ENCODE measurements around the gene BBIP1.
"Not testable (repeated sequence)": the region's sequence is repeated elsewhere in the genome, so short reads cannot be mapped to it uniquely, and the experiment has no call there.

Gene BBIP1

GRCh38 chr10:110919971-110920881, 1.2 kb upstream of the BBIP1 start:
- no peak for DNase-seq (ENCODE audit: low read depth)

- peak; percentile 44 for DNase-seq (ENCODE audit: low read depth)
Observed at GRCh38 chr10:110919349-110919931, 460 bp upstream of the BBIP1 start, which contains the start of gene SHOC2. SHOC2 (plus strand) TSS chr10:110919604; CDS start chr10:110964359, 44,755 bp downstream.

DNA sequence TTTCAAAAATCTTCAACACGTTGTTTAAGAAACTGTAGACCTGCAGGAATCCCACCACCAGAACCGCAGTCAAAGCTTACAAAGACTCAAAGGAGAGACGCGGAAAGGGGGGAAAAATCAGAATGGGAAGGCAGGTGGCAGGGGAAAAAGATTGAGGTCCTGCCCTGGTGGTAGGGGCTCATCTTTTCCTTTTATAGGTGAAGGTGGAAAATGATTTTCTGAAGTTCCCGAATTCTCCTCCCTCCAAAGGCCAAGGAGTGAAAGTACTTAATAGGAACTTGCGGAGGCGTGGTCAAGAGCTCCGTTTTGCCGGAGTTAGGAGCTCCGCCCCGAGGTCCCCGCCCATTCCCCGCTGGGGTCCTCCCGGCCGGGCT, 724 bp downstream of the BBIP1 start:
- DNase-seq (ENCODE audit: low read depth) = peak; percentile 94

DNA sequence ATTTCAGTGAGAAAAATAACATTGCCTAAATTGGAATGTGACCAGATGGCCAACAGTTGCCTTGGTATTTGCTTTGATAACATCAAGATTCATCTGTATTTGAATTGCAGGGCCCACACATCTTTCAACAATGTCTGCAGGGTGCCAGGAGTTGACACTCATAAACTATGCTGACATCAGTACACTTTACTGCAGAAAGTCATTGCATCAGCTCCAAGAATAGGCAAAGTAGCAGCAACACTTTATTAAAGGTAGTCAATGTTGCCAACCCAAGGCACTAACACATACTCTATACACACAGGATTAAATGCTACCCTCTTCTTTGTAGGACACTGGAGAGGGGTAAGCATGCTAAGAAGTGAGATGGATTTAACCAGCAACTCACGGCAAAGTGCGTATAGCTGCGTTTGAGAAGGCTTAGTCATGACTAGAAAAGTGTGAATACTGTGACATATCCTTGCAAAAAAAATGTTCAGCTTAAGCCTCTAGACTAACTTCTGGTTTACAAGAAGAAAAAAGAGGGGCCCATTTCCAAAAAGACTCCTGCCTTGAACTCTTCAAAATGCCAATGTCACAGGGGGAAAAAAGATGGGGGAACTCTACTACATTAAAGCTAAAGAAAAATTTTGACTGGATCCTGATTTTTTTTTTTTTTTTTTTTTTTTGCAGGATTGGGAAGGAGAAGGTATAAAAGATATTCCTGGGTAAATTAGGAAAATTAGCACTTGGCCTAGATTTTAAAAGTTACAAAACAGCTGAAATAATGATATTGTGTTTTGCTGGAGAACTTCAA, 2.2 kb downstream of the BBIP1 start:
- DNase-seq (ENCODE audit: low read depth) = peak; percentile 48

- DNase-seq (ENCODE audit: low read depth) = not testable (repeated sequence)
Observed at GRCh38 chr10:110915600-110915999, 3.4 kb downstream of the BBIP1 start.

DNA sequence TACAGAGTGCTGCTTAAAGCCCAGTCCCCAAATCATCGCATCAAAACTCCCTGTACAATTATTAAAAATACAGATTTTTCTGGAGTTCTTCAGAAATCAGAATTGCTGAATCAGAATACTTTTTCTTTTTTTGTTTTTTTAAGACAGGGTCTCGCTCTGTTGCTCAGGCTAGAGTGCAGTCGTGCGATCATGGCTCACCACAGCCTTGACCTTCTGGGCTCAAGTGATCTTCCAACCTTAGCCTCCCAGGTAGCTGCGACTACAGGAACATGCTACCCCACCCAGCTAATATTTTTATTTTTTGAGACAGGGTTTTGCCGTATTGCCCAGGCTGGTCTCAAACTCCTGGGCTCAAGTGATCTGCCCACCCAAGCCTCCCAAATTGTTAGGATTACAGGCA, 3.9 kb downstream of the BBIP1 start:
- DNase-seq (ENCODE audit: low read depth) = no peak

GRCh38 chr10:110914431-110914830, 4.5 kb downstream of the BBIP1 start:
- no peak for DNase-seq (ENCODE audit: low read depth)

GRCh38 chr10:110912374-110912773, 6.6 kb downstream of the BBIP1 start:
- DNase-seq (ENCODE audit: low read depth) = no peak

GRCh38 chr10:110910138-110910537, 8.8 kb downstream of the BBIP1 start:
- no peak for DNase-seq (ENCODE audit: low read depth)

DNA sequence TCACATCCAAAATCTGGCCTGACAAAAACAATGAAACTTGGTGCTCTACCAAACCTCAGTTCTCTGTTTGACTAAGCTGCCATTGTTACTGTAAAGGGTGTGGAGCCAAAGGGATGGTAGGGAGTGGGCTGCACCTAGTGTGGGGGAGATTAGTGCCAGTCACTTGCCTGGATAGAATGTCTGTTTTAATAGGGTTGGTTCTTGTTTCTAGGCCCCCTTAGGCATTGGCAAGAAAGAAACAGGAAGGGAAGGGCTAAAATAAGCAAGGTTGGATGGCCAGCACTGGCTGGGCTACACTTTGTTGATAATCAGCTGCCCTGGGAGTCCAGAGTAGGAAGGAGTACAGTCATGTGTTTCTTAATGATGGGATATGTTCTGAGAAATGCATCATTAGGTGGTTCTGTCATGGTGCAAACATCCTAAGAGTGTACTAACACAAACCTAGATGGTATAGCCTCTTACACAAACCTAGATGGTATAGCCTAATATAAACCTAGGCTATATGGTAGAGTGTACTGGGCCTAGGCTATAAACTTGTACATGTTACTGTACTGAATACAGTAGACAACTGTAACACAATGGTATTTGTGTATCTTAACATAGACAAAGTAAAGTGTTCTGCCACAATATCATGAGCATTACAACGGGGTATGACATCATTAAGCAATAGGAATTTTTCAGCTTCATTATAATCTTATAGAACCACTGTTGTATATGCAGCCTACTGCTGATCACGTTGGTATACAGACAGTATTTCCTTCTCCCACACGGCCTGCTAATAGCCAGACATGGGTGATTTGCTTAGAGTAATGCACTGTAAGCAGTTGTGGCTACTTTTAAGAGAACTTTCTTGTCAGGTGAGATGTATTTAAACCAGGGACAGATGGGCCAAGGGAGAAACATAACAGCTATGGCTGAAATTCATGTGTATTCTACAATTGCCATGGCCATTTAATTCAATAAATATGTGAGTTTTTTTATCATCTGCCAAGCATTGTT, 15.4 kb downstream of the BBIP1 start:
- DNase-seq (ENCODE audit: low read depth) = no peak

DNA sequence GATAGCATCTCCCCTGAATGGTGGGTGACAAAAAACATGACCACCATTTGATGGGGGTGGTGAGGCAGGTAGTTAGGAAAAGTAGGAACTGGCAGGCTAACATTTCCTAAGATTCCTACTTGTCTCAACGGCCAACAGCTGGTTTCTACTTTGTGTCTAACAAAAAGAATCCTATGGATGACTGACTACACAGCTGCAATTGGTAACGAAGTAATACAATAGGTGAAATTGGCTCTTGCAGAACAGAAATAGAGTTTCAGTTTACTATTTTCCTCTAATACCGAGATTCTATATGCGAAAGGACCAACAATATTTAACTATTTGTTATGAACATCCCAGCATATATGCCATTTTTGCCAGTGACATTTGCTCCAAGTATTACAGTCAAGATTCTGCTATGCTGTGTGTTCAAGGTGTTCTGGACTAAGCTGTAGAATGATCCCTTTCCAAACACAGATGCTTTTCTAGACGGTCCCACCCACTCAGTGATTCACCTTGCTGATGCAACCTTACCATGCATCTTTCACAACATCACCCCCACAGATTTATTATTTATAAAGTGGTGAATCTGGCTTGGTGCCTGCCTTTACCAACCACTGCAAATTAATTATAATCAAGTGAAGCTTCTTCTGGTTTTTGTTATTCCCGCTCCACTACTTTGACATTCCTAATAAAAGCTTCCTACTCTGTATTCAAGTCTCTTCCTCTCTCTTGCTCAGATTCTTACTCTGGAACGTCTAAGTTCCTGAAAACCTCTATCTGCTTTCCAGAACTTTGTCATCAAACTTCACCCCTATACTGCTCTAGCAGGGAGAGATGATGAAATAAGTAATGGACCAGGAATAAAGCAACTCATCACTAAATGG, 16.8 kb downstream of the BBIP1 start:
- DNase-seq (ENCODE audit: low read depth) = no peak

DNA sequence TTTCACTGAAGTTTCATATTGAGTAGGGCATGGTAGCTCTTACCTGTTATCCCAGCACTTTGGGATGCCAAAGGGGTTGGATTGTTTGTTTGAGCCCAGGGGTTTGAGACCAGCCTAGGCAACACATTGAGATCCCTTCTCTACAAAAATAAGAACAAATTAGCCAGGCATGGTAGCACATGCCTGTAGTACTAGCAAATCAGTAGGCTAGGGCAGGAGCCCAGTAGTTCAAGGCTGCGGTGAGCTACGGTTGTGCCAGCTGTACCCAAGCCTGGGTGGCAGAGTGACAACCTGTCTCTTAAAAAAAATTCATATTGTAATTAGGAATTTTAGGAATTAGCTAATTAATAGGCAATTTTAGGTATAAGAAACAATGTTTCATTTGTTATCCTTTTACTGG, 18.0 kb downstream of the BBIP1 start:
- no peak for DNase-seq (ENCODE audit: low read depth)

- DNase-seq (ENCODE audit: low read depth) = no peak
Observed at GRCh38 chr10:110898391-110898790, 20.6 kb downstream of the BBIP1 start.

DNA sequence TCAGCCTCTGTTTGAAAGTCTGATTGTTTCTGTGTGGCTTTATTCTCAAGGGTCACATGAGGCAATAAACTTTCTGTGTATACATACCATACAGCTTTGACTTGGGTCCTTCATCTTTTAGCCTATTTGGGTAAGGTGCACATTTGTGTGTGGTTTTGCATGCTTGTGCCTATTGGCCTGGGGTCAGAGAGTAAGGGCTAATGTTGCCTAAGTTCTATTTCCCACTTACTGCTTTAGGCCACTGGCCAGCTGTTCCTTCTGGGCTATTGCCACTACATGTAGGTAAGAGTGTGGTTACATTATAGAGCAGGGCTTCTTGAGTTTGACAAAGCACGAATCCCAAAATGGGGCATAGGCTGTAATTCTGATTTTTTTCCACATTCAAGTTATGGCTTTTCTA, 21.8 kb downstream of the BBIP1 start:
- DNase-seq (ENCODE audit: low read depth) = no peak

- DNase-seq (ENCODE audit: low read depth) = peak; percentile 30
Observed at GRCh38 chr10:110893559-110894179, 25.3 kb downstream of the BBIP1 start.

GRCh38 chr10:110892602-110893288, 26.2 kb downstream of the BBIP1 start:
- no peak for DNase-seq (ENCODE audit: low read depth)

DNA sequence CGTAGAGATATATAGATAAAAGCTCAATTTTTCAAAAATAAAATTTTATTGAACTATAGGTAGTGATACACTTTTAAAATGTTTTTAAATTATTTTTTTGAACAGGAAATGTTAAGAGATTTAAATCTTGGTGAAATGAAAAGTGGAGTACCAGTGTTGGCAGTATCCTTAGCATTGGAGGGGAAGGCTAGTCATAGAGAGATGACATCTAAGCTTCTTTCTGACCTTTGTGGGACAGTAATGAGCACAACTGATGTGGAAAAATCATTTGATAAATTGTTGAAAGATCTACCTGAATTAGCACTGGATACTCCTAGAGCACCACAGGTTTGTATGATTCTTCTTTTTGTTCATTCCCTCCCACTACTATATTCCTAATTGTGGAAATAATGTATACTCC, 31.4 kb downstream of the BBIP1 start:
- DNase-seq (ENCODE audit: low read depth) = no peak

- DNase-seq (ENCODE audit: low read depth) = no peak
Observed at GRCh38 chr10:110885932-110886674, 32.9 kb downstream of the BBIP1 start.

DNA sequence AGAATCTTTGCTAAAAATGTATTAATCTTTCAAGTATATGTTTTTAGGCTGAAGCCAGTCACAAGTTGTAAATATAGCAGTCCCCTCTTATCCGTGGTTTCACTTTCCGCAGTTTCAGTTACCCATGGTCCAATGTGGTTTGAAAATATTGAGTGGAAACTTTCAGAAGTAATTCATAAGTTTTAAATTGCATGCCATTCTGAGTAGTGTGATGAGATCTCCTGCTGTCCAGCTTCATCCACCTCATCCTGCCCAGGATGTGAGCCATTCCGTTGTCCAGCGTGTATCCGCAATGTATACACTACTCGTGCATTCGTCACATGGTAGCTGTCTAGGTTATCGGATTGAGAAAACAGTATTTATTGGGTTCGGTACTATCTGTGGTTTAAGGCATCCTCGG, 35.1 kb downstream of the BBIP1 start:
- no peak for DNase-seq (ENCODE audit: low read depth)

All from stromal cell of bone marrow (primary cell).